Caco-2 (cell line): Measurements from ENCODE around the gene METTL16. TPM values are rescaled to one million over a fixed set of nuclear protein-coding genes. Genes with fewer than 3 reads are reported as not detected.

Source experiments
- BruUV-seq: library from RNA; stranded (reverse); fragments of 400-500 nt; replicated peaks from 2 replicates; lab custom pipeline; 2021; lab: Mats Ljungman, UMichigan
- CTCF ChIA-PET: fragments of 300-600 bp; sonication (Branson Sonifier 250); formaldehyde crosslinking; loops from one replicate; lab custom pipeline; 2022; ENCODE audit warnings: antibody characterized with exemption; lab: Charles Lee
- POLR2A ChIA-PET: fragments of 300-600 bp; sonication (Branson Sonifier 250); formaldehyde crosslinking; loops from one replicate; lab custom pipeline; 2022; ENCODE audit warnings: antibody characterized with exemption; lab: Charles Lee
- DNase-seq, 2 experiments: peaks; one replicate each; pipeline versions ENCODE4 v3.0.0 to v3.0.0-alpha.2; 2020 to 2022
- H3K27me3 ChIP-seq: replicated peaks from 2 replicates; pipeline ENCODE4 v1.6.0; 2011; ENCODE audit warnings: low read length; ENCODE audit not compliant: control insufficient read depth, insufficient read depth
- H3K36me3 ChIP-seq: 2 replicates; pipeline ENCODE4 v1.5.1; 2011; ENCODE audit warnings: low read length; ENCODE audit not compliant: control insufficient read depth, insufficient read depth
- H3K4me1 ChIP-seq: fragments of 250-450 bp; sonication (Bioruptor Pico); 2 replicates; pipeline ENCODE4 v1.5.1; 2020; ENCODE audit warnings: mild to moderate bottlenecking
- H3K4me3 ChIP-seq: 2 replicates; pipeline ENCODE4 v1.5.1; 2011; ENCODE audit warnings: low read depth, mild to moderate bottlenecking, control low read depth, low read length
- H3K9me3 ChIP-seq: fragments of 250-450 bp; sonication (Bioruptor Pico); 2 replicates; pipeline ENCODE4 v1.5.1; 2020; ENCODE audit warnings: mild to moderate bottlenecking, moderate library complexity
- H3K27ac Mint-ChIP-seq: one replicate; pipeline ENCODE4 v1.8.0; 2022; ENCODE audit warnings: mixed read lengths; ENCODE audit not compliant: unreplicated experiment
- H3K27me3 Mint-ChIP-seq: one replicate; pipeline ENCODE4 v1.8.0; 2022; ENCODE audit warnings: mixed read lengths; ENCODE audit not compliant: insufficient read depth, unreplicated experiment
- H3K36me3 Mint-ChIP-seq: one replicate; pipeline ENCODE4 v1.8.0; 2022; ENCODE audit warnings: mild to moderate bottlenecking, mixed read lengths; ENCODE audit not compliant: insufficient read depth, unreplicated experiment
- H3K4me1 Mint-ChIP-seq: one replicate; pipeline ENCODE4 v1.8.0; 2022; ENCODE audit warnings: low read depth, mixed read lengths; ENCODE audit not compliant: unreplicated experiment
- H3K4me3 Mint-ChIP-seq: one replicate; pipeline ENCODE4 v1.8.0; 2022; ENCODE audit warnings: mild to moderate bottlenecking, moderate library complexity, mixed read lengths; ENCODE audit not compliant: unreplicated experiment
- H3K9me3 Mint-ChIP-seq: one replicate; pipeline ENCODE4 v1.8.0; 2022; ENCODE audit warnings: mixed read lengths; ENCODE audit not compliant: unreplicated experiment
- CTCF ChIP-seq, 2 experiments: fragments of 200-600 bp in 1 of 2; IDR thresholded peaks; 1 replicate in 1 of 2; 2 replicates in 1 of 2; pipeline versions ENCODE4 v1.5.1 to v1.8.0; 2011 to 2022; ENCODE audit warnings: antibody characterized with exemption in 1 of 2, control low read depth in 1 of 2, inconsistent platforms in 1 of 2, low read depth in 1 of 2, low read length in 1 of 2, mild to moderate bottlenecking in 1 of 2, moderate library complexity in 1 of 2; ENCODE audit not compliant: insufficient read depth in 1 of 2, severe bottlenecking in 1 of 2, unreplicated experiment in 1 of 2
- intact Hi-C: fragments of 100-400 bp; cut with micrococcal nuclease; formaldehyde crosslinking; loops from one replicate; pipeline ENCODE4 v1.10.0; 2022; ENCODE audit not compliant: unreplicated experiment
- total RNA-seq: library from RNA; stranded (reverse); gene quantifications from 2 replicates; pipeline ENCODE4 v1.2.3, GENCODE V29; 2022

Gene METTL16
- total RNA-seq, 1 experiment from 2014 or later = 50.4 TPM

- no peaks in the 10 kb centered on the region for H3K9me3 Mint-ChIP-seq
- Histone ChIP-seq H3K4me1 (no peaks in the 10 kb centered on the region; the same call in 1 of the 2 replicates), H3K4me3 (no peak overlapping the region), H3K9me3 (no peaks in the 10 kb centered on the region), H3K36me3 (no peaks in the 10 kb centered on the region), H3K27me3 (no peaks in the 10 kb centered on the region)
- H3K27ac Mint-ChIP-seq = no peak overlapping the region
- TF ChIP-seq CTCF (IDR thresholded peaks at IDR 0.05; ENCODE audit: insufficient read depth in 1 of 2, low read depth in 1 of 2, low read length in 1 of 2, severe bottlenecking in 1 of 2, unreplicated experiment in 1 of 2) = no peak
- H3K36me3 Mint-ChIP-seq = no peaks in the 10 kb centered on the region
- intact Hi-C loops = no loop called here
- POLR2A ChIA-PET = interaction anchor here (0.6 kb wide), 1 partner anchor 56 kb away, joined by 4 read pairs; no protein-coding TSS in a partner anchor
- H3K4me1 Mint-ChIP-seq = no peaks in the 10 kb centered on the region
- H3K27me3 Mint-ChIP-seq = no peaks in the 10 kb centered on the region
- no peak for DNase-seq
- H3K4me3 Mint-ChIP-seq = no peak overlapping the region
- no TSS peak for BruUV-seq
- CTCF ChIA-PET = interaction anchor here (0.6 kb wide), 2 partner anchors 20 to 140 kb away, joined by 3 read pairs; no protein-coding TSS in a partner anchor
These were observed 35.5 kb upstream of the METTL16 start for GRCh38 chr17:2547176-2547575.

GRCh38 chr17:2545393-2545792 is 33.7 kb upstream of the METTL16 start:
- POLR2A ChIA-PET = no interaction called here
- no peaks in the 10 kb centered on the region for H3K9me3 ChIP-seq
- no peaks in the 10 kb centered on the region for H3K36me3 Mint-ChIP-seq
- CTCF ChIA-PET = no interaction called here
- no peak overlapping the region for H3K4me3 Mint-ChIP-seq
- no peaks in the 10 kb centered on the region for H3K4me1 Mint-ChIP-seq
- no peaks in the 10 kb centered on the region; the same call in 1 of the 2 replicates for H3K4me1 ChIP-seq
- H3K9me3 Mint-ChIP-seq = no peaks in the 10 kb centered on the region
- no peak overlapping the region for H3K4me3 ChIP-seq
- intact Hi-C loops = no loop called here
- no peaks in the 10 kb centered on the region for H3K36me3 ChIP-seq
- no peaks in the 10 kb centered on the region for H3K27me3 Mint-ChIP-seq
- H3K27ac Mint-ChIP-seq = no peak overlapping the region
- BruUV-seq = no TSS peak
- no peaks in the 10 kb centered on the region for H3K27me3 ChIP-seq
- no peak for DNase-seq
- TF ChIP-seq CTCF (IDR thresholded peaks at IDR 0.05; ENCODE audit: insufficient read depth in 1 of 2, low read depth in 1 of 2, low read length in 1 of 2, severe bottlenecking in 1 of 2, unreplicated experiment in 1 of 2) = no peak

- intact Hi-C loops = no loop called here
- H3K9me3 Mint-ChIP-seq = no peaks in the 10 kb centered on the region
- no peaks in the 10 kb centered on the region for H3K36me3 Mint-ChIP-seq
- ChIA-PET POLR2A (no interaction called here), CTCF (no interaction called here)
- no TSS peak for BruUV-seq
- no peaks in the 10 kb centered on the region for H3K4me1 Mint-ChIP-seq
- H3K4me3 Mint-ChIP-seq = no peak overlapping the region
- TF ChIP-seq CTCF (IDR thresholded peaks at IDR 0.05; ENCODE audit: insufficient read depth in 1 of 2, low read depth in 1 of 2, low read length in 1 of 2, severe bottlenecking in 1 of 2, unreplicated experiment in 1 of 2) = no peak
- no peaks in the 10 kb centered on the region for H3K9me3 ChIP-seq
- no peaks in the 10 kb centered on the region for H3K27me3 ChIP-seq
- no peak for DNase-seq
- no peaks in the 10 kb centered on the region for H3K27me3 Mint-ChIP-seq
- no peaks in the 10 kb centered on the region; the same call in 1 of the 2 replicates for H3K4me1 ChIP-seq
- no peak overlapping the region for H3K27ac Mint-ChIP-seq
- H3K36me3 ChIP-seq = no peaks in the 10 kb centered on the region
- H3K4me3 ChIP-seq = no peak overlapping the region
These were observed 30.8 kb upstream of the METTL16 start for GRCh38 chr17:2542456-2542855.
